ENCODE measurements around the gene STK17A.

GRCh38 chr7:43632746-43633145 lies 49.8 kb downstream of the STK17A start:
- no peak for TF ChIP-seq POLR2A (IDR thresholded peaks at IDR 0.05)
- TF ChIP-seq CTCF (IDR thresholded peaks at IDR 0.05): no peak
- no peak for TF ChIP-seq POLR2AphosphoS5 (IDR thresholded peaks at IDR 0.05; ENCODE audit: insufficient read depth in 1 of 2, low read depth in 1 of 2)
